Esophagus muscularis mucosa (tissue), 4 donors: Measurements from ENCODE around the gene PNMA5. TPM values are rescaled to one million over a fixed set of nuclear protein-coding genes. Genes with fewer than 3 reads are reported as not detected.

Experiments used
- DNase-seq: peaks from one replicate; pipeline ENCODE4 v3.0.0-alpha.2; 2017; ENCODE audit errors: extremely low spot score
- H3K27ac ChIP-seq, 4 donors: fragments of 200-600 bp; sonication (generic); replicated peaks in 1 of 4; 1 replicate in 3 of 4; 2 replicates in 1 of 4; pipeline ENCODE4 v1.5.1; 2016 to 2019; ENCODE audit warnings: mild to moderate bottlenecking in 1 of 4
- H3K27me3 ChIP-seq, 4 donors: fragments of 200-600 bp; sonication (generic); one replicate each; pipeline versions ENCODE4 v1.5.1 to v1.6.0; 2016 to 2019
- H3K36me3 ChIP-seq, 4 donors: fragments of 200-600 bp; sonication (generic); one replicate each; pipeline ENCODE4 v1.5.1; 2016 to 2019
- H3K4me1 ChIP-seq, 4 donors: fragments of 200-600 bp; sonication (generic); one replicate each; pipeline ENCODE4 v1.5.1; 2016 to 2019
- H3K4me3 ChIP-seq, 4 donors: fragments of 200-600 bp; sonication (generic); 1 replicate in 2 of 4; 2 replicates in 2 of 4; pipeline ENCODE4 v1.5.1; 2016 to 2019; ENCODE audit warnings: mild to moderate bottlenecking in 4 of 4, moderate library complexity in 1 of 4
- H3K9me3 ChIP-seq, 4 donors: fragments of 200-600 bp; sonication (generic); 1 replicate in 3 of 4; 2 replicates in 1 of 4; pipeline ENCODE4 v1.5.1; 2016 to 2019
- EP300 ChIP-seq: sonication (generic); formaldehyde crosslinking; IDR thresholded peaks from one replicate; pipeline ENCODE4 v1.6.1; 2017; ENCODE audit warnings: antibody characterized with exemption
- POLR2A ChIP-seq: fragments of 450-650 bp; IDR thresholded peaks from one replicate; pipeline ENCODE4 v1.6.1; 2017; ENCODE audit warnings: antibody characterized with exemption, moderate library complexity, mild to moderate bottlenecking, low read depth
- POLR2AphosphoS5 ChIP-seq, 2 donors: sonication (generic); formaldehyde crosslinking; IDR thresholded peaks; one replicate each; pipeline ENCODE4 v1.6.1; 2017; ENCODE audit warnings: antibody characterized with exemption in 2 of 2
- WGBS: methylation state at CpG from one replicate; pipeline ENCODE4 v1.1.5; 2018; 5-methylcytosine and 5-hydroxymethylcytosine counted together
- intact Hi-C: fragments of 100-400 bp; cut with DNase I; formaldehyde crosslinking; loops from one replicate; pipeline ENCODE4 v1.15.1; 2023
- total RNA-seq, 4 donors: library from RNA; depleted of rRNA; stranded (reverse); fragments of >200 nt; gene quantifications; one replicate each; pipeline versions ENCODE4 v1.1.0 to v1.2.1, GENCODE V29; 2016
- TF ChIP-seq, protein P1 (sequence below), 3 experiments: fragments of 200-600 bp in 2 of 3; fragments of 450-650 bp in 1 of 3; sonication (generic) in 2 of 3; IDR thresholded peaks; one replicate each; pipeline ENCODE4 v1.5.1; 2017 to 2019; ENCODE audit warnings: antibody characterized with exemption in 3 of 3, mild to moderate bottlenecking in 2 of 3, moderate library complexity in 1 of 3

PNMA5 gene
- total RNA-seq, 4 donors from 2014 or later, result not detected

DNA sequence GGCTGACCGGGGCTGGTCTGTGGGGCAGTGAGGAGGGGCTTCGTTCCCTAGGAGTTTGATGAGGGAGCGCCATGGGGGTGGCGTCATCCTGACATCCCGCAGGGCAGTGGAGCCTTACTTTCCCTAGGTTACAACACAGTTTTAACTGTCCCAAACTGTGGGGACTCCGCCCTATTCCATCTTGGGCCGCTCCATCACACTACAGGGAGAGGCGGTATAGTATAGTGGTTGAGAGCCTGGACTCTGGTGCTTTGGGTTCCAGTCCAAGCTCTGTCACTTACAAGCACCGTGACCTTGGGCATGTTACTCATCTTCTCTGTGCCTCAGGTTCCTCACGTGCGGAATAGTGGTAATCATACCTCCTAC is 51.9 kb downstream of the PNMA5 start:
- Histone ChIP-seq H3K4me3 (peak overlapping the region; percentile 57 to 67 (median 60)), H3K27me3 (no peaks in the 10 kb centered on the region), H3K9me3 (no peaks in the 10 kb centered on the region), H3K27ac (peak overlapping the region; percentile 82 to 88 (median 84)), H3K36me3 (peaks cover 0 to 4% (median 2%) of the 10 kb centered on the region in 4 donors), H3K4me1 (peaks cover 0 to 12% (median 9%) of the 10 kb centered on the region in 4 donors)
- no peak for TF ChIP-seq POLR2A
- no peak for TF ChIP-seq POLR2AphosphoS5 (IDR thresholded peaks at IDR 0.05)
- TF ChIP-seq, protein P1, sequence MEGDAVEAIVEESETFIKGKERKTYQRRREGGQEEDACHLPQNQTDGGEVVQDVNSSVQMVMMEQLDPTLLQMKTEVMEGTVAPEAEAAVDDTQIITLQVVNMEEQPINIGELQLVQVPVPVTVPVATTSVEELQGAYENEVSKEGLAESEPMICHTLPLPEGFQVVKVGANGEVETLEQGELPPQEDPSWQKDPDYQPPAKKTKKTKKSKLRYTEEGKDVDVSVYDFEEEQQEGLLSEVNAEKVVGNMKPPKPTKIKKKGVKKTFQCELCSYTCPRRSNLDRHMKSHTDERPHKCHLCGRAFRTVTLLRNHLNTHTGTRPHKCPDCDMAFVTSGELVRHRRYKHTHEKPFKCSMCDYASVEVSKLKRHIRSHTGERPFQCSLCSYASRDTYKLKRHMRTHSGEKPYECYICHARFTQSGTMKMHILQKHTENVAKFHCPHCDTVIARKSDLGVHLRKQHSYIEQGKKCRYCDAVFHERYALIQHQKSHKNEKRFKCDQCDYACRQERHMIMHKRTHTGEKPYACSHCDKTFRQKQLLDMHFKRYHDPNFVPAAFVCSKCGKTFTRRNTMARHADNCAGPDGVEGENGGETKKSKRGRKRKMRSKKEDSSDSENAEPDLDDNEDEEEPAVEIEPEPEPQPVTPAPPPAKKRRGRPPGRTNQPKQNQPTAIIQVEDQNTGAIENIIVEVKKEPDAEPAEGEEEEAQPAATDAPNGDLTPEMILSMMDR (IDR thresholded peaks at IDR 0.05), result no peak
- no peak for TF ChIP-seq EP300
- intact Hi-C loops, result no loop called here
- 50% methylated on average over 11 of the region's 11 CpGs for WGBS
- no peak for DNase-seq

DNA sequence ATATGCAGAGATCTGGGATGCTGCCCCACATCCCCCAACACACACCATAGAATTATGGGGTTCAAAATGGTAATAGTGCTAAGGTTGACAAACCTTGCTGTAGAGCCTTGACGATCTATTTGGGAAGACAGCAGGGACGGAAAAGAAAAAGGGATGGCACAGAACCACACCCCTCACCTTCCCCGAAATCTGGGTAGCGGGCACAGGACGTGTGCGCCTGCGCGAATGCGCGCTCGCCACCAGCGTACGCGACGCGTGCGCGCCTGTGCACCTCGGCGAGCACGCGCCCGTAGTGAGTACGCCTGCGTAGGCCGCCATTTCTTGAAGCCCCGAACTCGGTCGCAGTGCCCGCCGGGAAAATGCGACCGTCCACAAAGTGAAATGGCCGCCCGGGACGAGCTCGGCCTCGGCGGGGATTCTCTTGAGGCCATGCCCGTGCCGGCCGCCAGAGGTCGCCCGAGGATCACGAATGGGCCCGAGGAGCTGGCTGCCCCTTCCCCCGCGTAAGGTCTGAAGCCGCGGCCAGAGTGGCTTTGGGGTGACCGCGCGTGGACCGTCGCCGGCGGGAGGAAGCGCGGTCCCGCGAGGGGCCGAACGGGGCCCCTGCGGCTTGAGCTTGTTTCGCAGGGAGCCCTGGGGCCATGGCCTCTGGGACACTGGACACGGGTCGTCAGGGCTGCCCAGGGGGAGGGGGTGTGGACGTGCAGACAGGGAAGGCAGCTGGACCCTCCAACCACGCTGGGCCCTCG is 52.4 kb downstream of the PNMA5 start:
- no peaks in the 10 kb centered on the region for H3K36me3 ChIP-seq
- peak; percentile 95 for DNase-seq
- intact Hi-C loops, result no loop called here

More for the DNA sequence above, 52.4 kb downstream of the PNMA5 start:
- Histone ChIP-seq H3K4me3 (peak overlapping the region; percentile 57 to 67 (median 60)), H3K9me3 (no peaks in the 10 kb centered on the region), H3K4me1 (peaks cover 0 to 12% (median 9%) of the 10 kb centered on the region in 4 donors), H3K27me3 (no peaks in the 10 kb centered on the region), H3K27ac (peak overlapping the region; percentile 82 to 88 (median 84))
- TF ChIP-seq POLR2AphosphoS5 (IDR thresholded peaks at IDR 0.05) (peak; percentile 41 to 86), EP300 (no peak)
- TF ChIP-seq, protein P1 (IDR thresholded peaks at IDR 0.05), result peak; percentile 79 to 91 (median 83)
- 17% methylated on average over 7 of the region's 70 CpGs for WGBS

Other genes starting within 250 kb of the PNMA5 start
- gene MAGEA2, start 240.3 kb downstream of the PNMA5 start, total RNA-seq, result not detected
- not detected for gene CSAG3, start 234.9 kb downstream of the PNMA5 start, total RNA-seq
- not detected for gene MAGEA6, start 224.4 kb downstream of the PNMA5 start, total RNA-seq
- 10 to 100 TPM; 40.7 to 56.2 (median 52.0) TPM for gene CETN2, start 163.4 kb downstream of the PNMA5 start, total RNA-seq
- 10 to 100 TPM in 1 of 4 donors, 1 to 10 TPM in 3; 5.8 to 10.1 (median 8.7) TPM for gene NSDHL, start 163.1 kb downstream of the PNMA5 start, total RNA-seq
- gene ZNF185, start 96.0 kb downstream of the PNMA5 start, total RNA-seq, result 1 to 10 TPM; 2.5 to 3.7 (median 3.0) TPM
- gene PNMA3, start 62.4 kb upstream of the PNMA5 start, total RNA-seq, result under 1 TPM; 0.13 to 0.42 (median 0.17) TPM
- gene PNMA6A, start 78.3 kb upstream of the PNMA5 start, total RNA-seq, result 1 to 10 TPM; 1.2 to 3.7 (median 2.7) TPM
- gene MAGEA1, start 185.2 kb upstream of the PNMA5 start, total RNA-seq, result not detected